ENCODE results near the gene MBTPS1.
A peak's percentile ranks its signal among the peaks of the same experiment; 100 is the strongest.

The MBTPS1 gene

GRCh38 chr16:84032458-84033178, 84.1 kb downstream of the MBTPS1 start:
- DNase-seq: no peak

DNA sequence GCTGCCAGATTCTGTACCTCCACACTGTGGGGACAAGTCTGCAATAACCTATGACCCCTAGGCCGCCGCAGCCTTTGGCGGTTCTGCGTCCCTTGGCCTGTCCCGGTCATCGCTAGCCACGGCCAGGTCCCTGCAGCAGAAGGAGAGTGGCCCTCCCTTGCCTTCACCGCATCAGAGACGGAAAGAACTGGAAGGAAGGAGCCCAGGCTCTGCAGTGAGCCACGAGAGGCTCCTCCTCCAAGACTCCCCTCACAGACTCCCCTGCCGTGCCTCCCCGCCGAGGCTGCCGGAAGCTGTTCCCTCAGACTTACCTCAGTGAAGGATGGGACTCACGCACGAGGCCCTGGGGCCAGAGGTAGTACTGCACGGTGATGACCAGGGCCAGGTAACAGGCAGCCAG, 85.2 kb downstream of the MBTPS1 start:
- DNase-seq: no peak

GRCh38 chr16:84029297-84030047, 87.3 kb downstream of the MBTPS1 start:
- DNase-seq: no peak

GRCh38 chr16:84027625-84028024, 89.1 kb downstream of the MBTPS1 start:
- DNase-seq: no peak

DNA sequence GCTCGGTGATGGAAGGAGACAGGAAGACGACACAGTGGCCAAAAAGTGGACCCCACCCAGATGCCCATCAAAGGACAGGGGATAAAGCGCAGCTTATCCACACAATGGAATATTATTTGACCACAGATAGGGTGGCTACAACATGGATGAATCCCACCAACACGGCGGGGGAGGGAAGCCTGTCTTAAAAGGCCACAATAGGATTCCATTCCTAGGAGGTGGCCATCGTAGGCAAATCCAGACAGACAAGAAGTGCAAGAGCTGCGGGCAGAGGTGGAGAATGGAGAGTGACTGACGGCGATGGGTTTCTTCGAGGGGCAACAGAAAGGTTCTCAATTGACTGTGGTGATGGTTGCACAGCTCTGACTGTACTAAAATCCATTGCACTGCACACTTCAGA, 90.1 kb downstream of the MBTPS1 start:
- DNase-seq: no peak

GRCh38 chr16:84024854-84025253, 91.9 kb downstream of the MBTPS1 start:
- no peak for DNase-seq

- no peak for DNase-seq
These were observed 94.1 kb downstream of the MBTPS1 start for GRCh38 chr16:84022644-84023043.

GRCh38 chr16:84021488-84021887, 95.3 kb downstream of the MBTPS1 start:
- no peak for DNase-seq

- DNase-seq: no peak
These were observed 96.4 kb downstream of the MBTPS1 start for GRCh38 chr16:84020353-84020752.

DNA sequence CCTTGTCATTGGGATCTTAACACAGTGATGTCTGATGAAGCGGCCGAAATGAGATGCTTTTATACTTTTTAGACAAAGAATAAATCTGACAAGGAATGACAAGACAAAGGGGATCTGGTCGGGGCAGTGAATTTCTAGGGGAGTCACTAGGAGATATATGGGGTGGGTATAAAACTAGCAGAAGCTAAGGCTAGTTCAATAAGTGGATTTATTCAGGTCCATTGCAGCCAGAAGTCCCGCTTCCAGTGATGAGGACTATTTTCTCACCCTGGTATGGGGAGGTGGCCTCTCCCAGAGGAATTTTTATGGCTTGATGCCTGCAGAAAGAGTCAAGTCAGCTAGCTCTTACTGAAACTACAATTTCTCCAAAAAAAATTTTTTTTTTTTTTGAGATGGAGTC, 98.0 kb downstream of the MBTPS1 start:
- no peak for DNase-seq

DNA sequence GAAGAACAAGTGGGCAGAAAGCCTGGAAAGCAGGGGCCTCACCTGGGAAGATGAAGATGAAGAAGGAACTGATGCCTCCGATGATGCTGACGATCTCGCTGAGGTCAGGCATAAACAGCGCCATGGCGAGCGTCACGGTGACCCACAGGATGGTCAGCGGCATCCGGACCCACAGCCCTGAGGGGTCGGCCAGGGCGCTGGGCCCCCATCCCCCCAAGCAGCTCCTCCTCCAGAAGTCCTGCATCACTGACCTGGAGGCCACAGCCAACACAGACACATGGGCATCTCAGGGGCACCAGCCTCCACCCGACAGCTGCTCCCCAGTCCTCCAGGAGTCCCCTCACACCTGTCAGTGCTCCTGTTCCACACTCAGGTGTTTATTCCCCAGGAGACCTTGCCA, 100.3 kb downstream of the MBTPS1 start:
- no peak for DNase-seq

DNA sequence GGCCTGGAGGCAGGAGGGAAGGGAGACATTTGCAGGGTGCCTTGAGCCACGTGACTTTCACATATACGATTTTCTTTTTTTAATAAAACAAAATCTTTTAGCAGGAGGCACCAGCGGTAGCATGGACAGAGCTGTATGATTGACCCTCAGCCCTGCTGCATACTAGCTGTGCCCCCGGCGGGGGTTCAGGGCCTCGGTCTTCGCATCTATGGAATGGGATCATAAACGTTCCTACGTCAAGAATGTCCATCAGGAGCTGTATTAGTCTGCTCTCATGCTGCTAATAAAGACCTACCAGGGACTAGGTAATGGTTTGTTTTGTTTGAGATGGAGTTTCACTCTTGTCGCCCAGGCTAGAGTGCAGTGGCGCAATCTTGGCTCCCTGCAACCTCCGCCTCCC, 101.3 kb downstream of the MBTPS1 start:
- no peak for DNase-seq

- no peak for DNase-seq
These were observed 102.0 kb downstream of the MBTPS1 start for GRCh38 chr16:84014570-84015327.

DNA sequence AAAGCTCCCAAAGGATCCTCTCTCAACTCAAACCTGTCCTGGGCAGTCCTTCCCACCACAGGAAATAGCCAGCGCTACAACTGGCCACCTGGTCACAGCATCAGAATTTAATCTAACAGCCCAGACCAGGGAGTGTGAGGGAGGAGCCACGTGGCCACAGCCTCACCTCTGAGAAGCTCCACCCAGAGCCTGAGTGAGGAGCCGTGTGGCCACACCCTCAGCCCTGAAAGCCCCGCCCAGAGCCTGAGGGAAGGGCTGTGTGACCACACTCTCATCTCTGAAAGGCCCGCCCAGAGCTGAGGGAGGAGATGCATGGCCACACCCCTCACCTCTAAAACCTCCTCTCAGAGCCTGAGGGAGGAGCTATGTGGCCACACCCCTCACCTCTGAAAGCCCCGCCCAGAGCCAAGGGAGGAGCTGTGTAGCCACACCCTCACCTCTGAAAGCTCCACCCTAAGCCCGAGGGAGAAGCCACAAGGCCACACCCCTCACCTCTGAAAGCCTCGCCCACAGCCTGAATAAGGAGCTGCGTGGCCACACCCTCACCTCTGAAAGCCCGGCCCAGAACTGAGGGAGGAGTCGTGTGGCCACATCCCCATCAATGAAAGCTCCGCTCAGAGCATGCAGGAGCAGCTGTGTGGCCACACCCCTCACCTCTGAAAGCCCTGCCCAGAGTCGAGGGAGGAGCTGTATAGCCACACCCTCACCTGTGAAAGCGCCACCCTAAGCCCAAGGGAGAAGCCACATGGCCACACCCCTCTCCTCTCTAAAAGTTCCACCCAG, 102.8 kb downstream of the MBTPS1 start:
- DNase-seq: peak in 1 of 4 experiments; percentile 17

GRCh38 chr16:84009282-84009681, 107.5 kb downstream of the MBTPS1 start:
- no peak for DNase-seq

DNA sequence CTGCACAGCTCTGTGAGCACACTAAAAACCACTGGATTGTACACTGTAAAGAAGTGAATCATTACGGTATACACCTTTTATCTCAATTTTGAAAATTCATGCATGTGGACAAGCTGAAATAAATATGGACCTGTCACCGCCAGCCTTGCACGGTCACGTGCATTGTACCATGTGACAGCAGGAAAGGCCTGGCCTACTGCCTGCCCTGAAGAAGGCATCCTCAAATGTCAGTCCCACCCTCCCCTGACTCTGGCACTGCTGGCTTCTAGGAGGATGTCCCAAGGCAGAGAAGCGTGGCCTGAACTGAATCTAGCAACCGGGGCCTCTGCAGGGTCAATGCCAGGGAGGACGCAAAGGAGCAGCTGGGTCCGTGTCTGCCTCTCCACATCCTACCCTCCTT, 108.8 kb downstream of the MBTPS1 start:
- DNase-seq: no peak

DNA sequence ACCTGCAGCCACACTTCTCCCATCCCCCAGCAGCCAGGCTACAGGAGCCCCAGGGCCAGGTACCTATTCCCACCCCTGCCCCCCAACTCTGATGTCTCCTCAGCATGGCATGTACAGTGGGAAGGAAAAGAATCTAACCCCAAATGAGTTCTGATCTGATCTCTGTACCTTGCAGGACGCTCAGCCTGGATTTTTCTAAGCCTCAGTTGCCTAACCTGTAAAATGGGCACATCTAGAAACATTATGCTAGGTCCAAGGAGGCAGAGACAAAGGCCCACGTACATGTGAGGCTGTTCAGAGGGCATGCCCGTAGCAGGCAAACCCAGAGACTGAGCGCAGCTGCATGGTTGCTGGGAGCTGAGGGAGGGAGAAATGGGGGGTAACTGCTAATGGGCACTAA, 109.2 kb downstream of the MBTPS1 start:
- DNase-seq: no peak

DNA sequence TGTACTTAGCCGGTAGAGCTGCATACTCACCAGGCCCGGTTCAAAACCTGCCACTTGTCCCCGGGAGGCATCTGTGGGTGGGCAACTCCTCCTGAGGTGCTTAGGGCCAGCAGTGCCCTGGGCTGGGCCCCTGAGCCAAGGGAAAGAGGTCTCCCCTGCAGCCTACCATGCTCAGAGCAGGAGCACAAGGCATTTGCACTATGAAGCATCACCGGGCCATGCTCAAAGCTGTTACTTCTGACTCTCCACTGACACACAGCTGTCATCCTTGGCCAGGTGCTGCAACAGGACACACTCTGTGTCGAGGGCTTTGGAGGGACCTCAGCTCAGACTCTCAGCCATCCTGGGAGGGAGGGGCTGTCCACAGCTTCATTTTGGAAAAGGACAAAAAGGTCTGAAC, 111.4 kb downstream of the MBTPS1 start:
- DNase-seq: no peak

- no peak for DNase-seq
These were observed 112.3 kb downstream of the MBTPS1 start for GRCh38 chr16:84004442-84004841.
